Glomerular visceral epithelial cell (primary cell): Measurements from ENCODE around the gene ERRFI1.
A peak's percentile ranks its signal among the peaks of the same experiment; 100 is the strongest.

ENCODE experiments used
- DNase-seq: peaks from one replicate; pipeline ENCODE4 v3.0.0-alpha.2; 2016; ENCODE audit errors: extremely low spot score

Gene ERRFI1

DNA sequence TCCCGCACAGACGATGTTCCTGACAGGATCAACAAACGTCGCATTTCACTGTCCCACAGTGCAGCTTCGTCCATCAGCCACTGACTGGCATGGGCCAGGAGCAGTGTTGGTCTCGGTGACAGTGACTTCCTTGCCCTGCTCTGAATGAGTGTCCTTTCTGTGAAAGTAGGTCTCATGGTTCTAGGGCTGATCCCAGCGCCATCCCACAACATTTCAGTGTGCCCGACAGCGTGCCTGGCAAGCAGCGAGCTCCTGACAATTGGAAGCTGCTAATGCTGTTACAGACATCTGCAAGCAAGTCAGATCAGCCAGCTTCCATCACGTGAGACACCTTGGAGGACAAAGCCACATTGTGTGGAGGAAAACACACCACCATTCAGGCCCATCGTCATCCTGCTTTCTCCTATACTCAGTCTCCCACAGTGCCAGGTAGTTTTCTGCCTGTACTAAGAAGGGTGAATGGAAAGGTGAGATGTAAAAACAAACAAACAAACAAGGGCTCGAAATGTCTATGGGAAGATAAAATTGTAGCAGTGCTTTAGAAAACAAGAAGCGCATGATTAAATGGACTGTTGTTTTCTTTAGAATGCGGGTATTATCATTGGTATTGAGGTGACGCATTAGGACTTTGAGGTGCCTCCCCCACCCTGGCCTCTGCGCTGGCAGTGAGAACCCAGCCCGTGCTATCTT lies 21.9 kb downstream of the ERRFI1 start:
- no peak for DNase-seq

DNA sequence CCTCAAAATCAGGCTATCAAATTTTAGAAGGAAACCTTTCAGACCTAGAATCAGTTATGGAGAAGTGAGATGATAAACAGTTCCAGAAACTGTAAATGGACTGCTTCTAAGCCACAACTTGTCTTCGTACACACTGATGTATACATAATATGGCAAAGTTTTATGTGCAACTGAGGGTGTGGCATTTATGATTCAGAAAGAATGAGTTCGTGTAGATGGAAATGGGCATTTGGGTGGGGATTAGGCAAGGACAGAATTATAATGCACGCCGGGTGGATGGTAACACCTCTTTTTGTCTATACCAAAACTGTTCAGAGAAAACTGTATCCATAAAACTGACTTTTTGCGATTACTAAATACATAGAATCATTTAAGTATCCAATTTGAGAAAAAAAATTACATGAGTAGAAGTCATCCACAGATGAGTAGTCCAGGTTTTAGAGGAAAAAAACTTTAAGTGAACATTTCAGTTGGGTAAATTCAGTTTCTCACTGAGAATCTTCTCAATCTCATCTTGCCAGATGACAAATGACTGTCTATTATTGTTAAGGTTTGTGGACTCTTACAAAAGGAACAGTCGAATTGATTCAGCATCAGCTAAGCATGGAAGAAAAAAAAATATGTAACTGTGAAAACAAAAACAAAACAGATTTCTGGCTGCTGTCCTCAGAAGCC lies 22.5 kb downstream of the ERRFI1 start:
- no peak for DNase-seq

GRCh38 chr1:8002921-8003320 lies 23.2 kb downstream of the ERRFI1 start:
- no peak for DNase-seq

DNA sequence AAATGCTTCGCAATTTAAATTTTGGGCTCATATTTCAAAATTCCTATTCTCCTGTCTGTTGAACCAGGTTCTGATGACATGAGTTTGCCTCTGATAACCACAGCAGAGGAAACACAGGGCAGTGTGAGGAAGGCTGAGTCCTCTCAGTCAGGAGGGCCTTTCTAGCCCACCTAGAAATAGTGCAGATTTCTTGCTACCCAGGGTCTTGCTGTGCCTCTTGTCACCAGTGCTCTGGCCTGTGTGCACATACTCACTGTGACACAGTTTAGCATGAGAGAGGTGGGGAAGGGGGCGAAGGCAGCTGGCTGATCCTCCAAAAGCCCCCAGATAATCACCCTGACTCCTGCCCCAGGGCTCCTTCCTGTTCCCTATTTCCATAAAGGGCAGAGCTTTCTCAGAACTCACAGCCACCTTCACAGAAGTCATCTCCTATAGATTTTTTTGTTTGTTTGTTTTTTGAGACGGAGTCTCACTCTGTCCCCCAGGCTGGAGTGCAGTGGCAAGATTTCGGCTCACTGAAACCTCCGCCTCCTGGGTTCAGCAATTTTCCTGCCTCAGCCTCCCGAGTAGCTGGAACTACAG lies 23.7 kb downstream of the ERRFI1 start:
- no peak for DNase-seq

DNA sequence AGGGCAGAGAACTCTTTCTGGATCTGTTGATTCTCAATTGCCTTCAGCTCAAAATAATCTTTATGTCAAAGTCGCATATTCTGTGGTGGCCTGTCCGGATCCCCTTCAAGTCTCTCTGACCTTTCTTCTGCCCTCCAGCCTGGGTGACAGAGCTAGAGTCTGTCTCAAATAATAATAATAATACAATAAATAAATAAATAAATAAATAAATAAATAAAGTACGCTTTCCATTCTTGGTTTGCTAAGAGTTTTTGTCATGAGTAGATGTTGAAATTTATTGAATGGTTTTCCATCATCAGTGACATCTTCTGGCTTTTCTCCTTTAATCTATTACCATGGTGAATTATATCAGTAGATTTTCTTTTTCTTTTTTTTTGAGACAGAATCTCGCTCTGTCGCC lies 30.7 kb downstream of the ERRFI1 start:
- no peak for DNase-seq

DNA sequence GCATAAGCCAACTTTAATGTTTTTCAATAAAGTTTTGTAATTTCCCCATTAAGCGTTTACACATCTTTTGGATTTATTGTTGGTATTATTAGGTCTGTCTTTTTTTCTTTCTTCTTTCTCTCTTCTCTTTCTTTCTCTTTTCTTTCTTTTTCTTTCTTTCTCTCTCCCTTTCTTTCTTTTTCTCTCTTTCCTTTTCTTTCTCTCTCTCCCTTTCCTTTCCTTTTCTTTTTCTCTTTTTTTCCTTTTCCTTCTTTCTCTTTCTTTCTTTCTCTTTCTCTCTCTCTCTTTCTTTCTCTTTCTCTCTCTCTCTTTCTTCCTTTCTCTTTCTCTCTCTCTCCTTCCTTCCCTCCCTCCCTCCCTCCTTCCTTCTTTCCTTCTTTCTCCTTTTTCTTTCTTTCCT lies 31.3 kb downstream of the ERRFI1 start:
- DNase-seq = no peak

- peak; percentile 50 for DNase-seq
Observed at GRCh38 chr1:7993593-7994479, 32.3 kb downstream of the ERRFI1 start.

- no peak for DNase-seq
Observed at GRCh38 chr1:7992885-7993284, 33.2 kb downstream of the ERRFI1 start.

DNA sequence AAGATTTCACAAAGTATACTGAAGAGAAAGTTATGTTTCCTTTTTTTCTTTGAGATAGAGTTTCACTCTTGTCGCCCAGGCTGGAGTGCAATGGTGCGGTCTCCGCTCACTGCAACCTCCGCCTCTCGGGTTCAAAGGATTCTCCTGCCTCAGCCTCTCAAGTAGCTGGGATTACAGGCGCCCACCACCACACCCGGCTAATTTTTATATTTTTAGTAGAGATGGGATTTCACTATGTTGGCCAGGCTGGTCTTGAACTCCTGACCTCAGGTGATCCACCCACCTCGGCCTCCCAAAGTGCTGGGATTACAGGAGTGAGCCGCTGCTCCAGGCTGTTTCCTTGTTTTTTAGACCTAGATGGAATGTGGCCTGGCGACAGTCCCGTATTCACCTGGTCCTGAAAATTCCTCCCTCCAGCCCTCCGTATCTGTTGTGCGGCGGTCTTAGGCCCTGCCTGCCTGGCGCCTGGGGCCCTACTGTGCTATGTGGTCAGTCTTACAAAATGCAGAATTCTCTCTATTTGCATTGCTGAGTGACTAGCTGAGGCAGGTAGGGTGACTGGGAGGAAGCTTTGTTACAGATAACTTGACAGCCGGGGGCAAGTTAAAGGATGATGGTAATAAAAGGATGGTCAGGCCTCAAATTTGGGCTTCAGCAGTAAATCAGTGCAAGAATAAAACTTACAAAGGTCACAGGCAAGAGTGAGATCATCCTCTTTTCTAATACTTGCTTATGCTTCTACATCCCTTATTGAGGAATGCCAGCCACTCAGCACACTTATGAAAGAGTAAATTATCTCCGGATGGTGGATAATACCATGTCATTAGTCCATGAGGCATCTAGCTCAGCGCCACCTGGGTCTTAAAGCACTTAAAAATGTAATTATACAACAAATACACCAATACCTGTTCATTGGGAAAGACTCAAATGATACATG lies 34.3 kb downstream of the ERRFI1 start:
- no peak for DNase-seq

GRCh38 chr1:7989762-7990428 lies 36.2 kb downstream of the ERRFI1 start:
- DNase-seq = no peak

GRCh38 chr1:7988576-7988975 lies 37.5 kb downstream of the ERRFI1 start:
- no peak for DNase-seq

GRCh38 chr1:7987528-7987927 lies 38.6 kb downstream of the ERRFI1 start:
- no peak for DNase-seq

GRCh38 chr1:7985851-7986612 lies 40.1 kb downstream of the ERRFI1 start:
- DNase-seq = no peak

- no peak for DNase-seq
Observed at GRCh38 chr1:7984811-7985210, 41.3 kb downstream of the ERRFI1 start.

- DNase-seq = no peak
Observed at GRCh38 chr1:7983086-7983778, 42.9 kb downstream of the ERRFI1 start.

DNA sequence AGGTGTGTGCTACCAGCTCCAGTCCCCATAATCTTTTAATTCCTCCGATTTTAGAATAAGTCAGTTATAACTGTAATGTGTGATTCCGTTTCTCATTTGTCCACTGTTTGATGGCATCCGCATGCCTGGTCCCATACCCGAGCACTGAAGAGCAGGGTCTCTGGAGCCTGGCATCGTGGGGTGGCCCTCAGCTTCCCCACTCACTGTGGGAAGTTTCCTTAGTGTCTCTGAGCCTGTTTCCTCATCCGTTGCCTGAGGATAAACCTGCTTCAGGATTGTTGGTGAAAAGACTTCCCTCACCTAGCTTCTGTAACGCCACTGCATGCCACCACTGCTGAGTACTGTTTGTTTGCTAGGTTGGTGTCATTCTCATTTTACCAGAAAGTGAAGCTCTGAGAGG lies 45.1 kb downstream of the ERRFI1 start:
- no peak for DNase-seq

- DNase-seq = peak; percentile 79
Observed at GRCh38 chr1:7975212-7975865, 50.8 kb downstream of the ERRFI1 start.

DNA sequence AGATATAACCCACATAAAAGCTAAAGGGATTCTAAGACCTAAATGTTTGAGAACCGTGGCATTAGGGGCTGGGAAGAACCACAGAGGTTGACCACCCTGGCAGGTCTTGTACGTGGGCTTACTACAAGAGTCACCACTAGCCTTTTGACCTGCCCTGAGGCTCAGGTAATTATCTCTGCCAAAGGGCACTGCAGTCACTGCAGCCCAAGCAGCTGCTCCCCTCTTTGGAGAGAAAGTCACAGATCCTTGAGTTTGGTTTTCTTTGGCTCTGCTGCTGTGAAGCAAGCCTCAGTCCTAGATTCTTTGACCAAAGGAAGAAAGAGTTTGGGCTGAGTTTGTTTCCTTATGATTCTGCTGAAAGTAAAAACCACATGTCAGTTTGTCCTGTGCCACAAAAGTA lies 53.0 kb downstream of the ERRFI1 start:
- DNase-seq = no peak

GRCh38 chr1:7972285-7972684 lies 53.8 kb downstream of the ERRFI1 start:
- DNase-seq = no peak
